Activated T-helper 1 cell treated with anti-CD3 and anti-CD28 coated beads, Interleukin-2, amount 50 U/mL, for 16 hours (primary cell): Measurements from ENCODE around the gene ADGRB2.

Experiments used
- DNase-seq, 2 donors: peaks; one replicate each; pipeline ENCODE4 v3.0.0-alpha.2; 2020; ENCODE audit warnings: low read depth in 1 of 2, low spot score in 1 of 2

The ADGRB2 gene

DNA sequence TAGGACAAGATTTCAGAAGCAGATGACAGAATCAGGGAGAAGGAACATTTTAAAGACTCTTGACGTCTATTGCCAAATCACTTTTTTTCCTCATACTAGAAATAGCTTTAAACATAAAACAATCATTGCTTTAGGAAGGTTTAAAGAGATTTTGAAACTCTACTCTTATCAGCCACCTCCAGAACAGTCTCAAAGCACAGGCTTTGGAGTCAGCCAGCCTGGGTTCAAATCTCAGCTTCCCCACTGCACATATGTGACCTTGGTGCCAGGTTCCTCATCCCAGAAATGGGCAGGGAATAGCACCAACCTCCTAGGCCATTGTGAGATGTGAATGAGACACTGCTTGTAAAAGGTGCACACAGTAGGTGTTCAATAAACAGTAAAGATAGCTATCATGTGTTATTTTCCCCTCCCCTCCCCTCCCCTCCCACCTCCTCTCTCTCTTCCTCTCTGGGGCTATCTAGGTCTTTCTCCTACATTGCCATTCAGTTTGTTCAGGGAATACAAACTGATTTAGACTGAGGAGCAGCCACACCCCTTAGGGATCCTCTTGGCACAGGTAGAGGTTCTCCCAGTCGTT, 31.0 kb upstream of the ADGRB2 start:
- DNase-seq, result no peak

DNA sequence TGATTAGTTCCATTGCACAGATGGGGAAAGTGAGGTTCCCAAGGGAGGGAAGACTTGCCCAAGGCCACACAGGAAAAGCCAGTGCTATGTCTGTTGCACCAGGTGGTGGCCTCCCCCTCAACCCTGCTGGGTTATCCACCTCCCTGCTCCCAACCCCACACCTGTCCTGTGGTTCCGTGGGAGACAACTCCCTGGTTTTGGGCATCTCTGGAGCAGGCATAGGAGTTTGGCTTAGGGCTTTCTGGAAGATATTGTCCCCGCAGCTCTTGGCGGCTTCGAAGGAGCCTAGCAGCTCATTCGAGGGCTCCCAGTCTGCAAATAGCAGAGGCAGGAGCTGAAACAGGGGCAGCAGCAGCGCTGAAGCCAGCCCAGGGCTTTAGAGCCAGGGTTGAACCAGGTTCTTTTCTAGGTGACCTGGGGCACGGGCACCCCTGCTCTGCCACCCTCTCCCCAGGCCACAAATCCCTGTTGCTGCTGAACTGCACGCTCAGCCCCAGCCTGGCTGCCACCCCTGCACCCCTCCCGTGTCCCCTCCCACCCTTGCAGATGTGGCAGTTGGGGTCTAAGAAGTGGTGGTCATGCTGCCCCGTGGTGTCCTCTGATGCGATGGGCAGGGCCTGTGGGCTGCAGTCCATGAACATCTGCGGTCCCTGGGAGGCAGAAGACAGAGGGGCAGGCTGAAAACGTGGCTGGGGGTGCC, 29.6 kb upstream of the ADGRB2 start:
- no peak for DNase-seq

DNA sequence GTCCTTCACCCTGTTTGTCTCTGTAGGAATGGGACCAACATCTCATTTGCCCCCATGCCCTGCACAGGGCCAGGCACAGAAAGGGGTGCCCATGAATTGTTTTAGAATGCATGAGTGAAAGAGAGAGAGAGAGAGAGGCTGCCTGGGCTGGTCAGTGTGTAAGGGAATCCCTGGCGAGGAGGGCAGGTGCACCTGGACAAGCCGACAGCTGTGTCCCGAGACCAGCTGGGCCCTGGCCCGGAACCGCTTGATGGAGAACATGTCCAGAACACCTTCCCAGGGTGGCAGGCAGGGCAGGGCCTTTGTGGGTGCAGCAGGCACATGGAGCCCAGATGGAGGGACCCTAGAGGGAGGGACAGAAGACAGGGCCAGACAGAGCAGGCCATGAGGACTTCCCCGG, 28.9 kb upstream of the ADGRB2 start:
- DNase-seq, result no peak

DNA sequence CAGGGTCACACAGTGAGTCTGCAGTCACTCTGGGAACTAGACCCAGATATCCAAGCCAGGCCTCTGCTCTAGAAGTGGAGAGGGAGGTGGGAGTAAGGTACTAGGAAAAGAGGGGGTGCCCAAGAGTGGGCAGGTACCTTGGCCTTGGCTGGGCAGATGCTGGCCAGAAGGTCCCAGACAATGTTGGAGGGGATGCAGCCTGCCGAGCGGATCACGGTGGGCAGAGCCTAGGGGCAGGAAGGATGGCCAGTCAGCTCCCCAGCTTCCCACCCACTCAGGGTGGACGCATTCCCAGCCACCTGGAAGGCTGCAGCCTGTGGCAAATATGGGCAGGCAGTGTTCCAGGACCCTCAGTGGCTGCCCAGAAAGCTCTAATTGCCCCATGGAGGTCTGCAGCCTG, 28.4 kb upstream of the ADGRB2 start:
- DNase-seq, result no peak

DNA sequence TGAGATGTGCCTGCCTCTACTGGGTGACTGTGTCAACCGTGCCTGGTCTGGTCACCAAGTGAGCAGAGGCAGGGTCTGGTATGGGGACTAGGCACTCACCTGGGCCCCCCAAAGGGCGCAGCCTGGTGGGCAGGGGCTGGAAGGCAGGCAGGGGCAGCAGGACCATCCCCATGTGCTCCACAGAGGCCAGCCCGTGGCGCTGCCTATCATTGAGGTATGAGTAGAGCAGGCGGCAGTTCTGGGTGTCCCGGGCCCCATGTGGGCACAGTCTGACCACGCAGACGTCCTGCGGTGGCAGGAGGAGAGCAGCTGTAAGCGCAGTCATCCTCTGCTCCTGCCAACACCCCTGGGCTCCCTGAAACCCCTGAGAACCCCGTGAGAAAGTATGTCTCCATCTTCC, 28.0 kb upstream of the ADGRB2 start:
- no peak for DNase-seq

DNA sequence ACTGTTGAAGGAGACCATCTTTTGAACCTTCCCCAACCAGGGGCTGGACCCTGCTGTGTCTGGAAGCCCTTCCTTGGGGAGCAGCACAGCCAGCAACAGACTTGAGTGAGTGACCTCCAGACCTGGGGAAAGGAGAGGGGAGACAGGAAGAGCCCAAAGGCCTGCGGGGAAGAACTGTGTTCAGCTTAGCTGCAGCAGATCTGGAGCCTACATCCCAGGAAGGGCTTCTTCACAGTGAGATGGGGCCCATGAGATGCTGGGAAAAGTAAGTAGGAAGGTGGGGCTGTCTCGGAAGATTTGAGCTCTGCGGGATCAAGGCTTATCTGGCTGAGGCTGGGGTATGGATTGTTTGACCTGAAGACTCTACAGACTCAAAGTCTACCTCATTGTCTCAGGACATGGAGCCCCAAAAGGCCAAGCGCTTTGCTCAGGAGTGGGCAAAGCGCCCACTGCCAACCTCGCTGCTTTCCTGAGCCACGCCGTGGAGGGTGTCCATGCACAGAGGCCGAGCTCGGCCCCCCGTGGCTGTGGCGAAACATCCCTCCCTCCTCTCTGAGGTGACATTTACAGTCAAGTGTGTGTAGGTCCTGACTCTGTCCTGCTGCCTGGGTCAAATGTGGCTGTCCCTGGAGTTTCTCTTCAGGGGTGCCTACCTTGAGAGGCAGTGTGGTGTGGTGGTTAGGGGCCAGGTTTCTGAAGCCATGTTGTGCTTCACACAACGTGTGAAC, 27.2 kb upstream of the ADGRB2 start:
- no peak for DNase-seq

DNA sequence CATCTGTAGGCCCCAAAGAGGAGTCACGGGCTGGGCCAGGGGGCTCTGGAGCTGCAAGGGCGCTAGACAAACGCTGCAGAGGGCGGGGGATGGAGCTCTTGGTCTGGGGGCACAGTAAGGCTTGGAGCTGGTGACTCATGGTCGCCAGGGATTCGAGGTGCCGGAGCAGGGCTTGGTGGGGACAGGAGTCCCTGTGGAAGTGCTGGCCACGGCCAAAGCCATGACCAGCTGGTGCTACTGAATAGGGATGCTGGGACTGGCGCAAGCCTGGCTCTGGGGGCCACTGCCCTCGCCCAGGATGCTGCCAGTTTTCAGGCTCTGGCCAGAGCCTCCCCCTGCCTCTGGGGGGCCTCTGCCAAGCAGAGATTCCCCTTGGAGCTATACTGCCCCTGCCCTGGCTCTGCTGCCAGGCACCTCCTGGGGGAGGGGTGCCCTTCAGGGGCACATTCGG, 26.5 kb upstream of the ADGRB2 start:
- no peak for DNase-seq

DNA sequence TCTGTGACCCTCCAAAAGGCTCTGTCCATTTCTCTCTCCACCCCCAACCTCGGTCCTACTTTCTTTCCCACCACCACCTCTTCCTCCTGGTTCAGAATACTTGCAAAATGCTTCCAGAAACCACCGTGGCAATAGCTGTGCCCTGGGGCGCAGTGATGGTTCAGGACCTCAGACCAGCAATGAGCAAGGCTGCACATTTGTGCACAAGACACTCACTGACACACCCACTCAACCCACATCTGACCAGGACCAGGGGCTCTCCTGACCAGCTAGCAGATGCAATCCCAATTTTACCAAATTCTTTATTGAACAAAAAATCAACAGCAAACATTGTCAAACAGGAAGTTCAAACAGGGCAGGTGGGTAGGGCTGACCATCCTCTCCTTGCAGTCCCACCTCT, 26.0 kb upstream of the ADGRB2 start:
- DNase-seq, result no peak

DNA sequence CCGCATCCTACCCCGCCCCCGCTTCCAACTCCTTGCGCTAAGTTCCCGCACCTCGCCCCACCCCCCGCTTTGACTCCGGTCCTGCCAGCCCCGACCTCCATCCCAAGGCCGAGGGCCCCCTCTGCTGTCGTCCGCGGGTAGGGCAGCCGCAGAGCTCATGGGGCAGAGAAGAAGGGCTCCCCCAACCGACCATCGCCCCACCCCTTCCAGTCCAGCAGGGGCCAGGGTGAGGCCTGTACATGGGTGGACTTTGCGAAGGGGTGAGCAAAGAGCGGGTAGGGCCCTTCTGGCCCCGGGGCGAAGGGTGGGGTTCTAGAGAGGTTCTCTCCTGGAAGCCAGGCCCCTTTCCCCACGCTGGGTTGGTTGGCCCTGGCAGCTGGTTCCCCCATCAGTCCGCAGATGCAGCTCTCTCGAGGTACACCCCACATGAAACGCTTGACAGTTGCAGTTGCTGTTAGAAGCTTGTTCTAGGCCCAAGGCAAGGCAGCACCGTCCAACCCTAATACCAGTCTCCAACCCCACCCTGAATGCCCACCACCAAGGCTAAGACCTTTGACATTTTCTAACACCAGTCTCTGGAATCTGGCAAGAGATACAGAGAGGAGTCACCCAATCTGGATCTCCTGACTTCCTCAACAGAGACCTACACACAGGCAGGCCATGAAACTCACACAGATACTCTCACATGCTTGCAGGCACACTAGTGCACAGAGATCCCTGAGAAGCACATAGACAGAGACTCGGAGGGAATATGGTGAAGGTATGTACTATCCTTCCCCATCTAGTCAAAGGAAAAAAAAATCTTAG, 25.3 kb upstream of the ADGRB2 start:
- DNase-seq, result peak; percentile 88 to 94

DNA sequence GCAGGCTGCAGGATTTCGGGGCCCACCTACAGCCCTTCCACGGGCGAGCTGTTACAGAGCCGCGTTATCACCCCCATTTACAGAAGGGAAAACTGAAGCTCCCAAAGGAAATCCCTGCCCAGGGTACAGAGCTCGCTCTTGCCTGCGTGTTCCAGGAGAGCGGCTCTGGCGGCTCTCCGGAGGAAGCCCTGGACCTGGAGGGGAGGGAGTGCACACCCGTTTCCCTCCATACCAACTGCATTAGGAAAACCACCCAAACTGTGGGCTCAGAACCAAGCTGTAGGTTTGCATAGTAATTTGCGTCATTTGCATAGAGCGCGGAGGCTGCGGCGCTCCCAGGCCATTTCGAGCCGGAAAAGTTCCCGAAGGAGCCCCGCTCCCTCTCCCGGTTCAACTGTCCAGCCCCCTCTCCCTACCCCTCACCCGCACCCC, 24.7 kb upstream of the ADGRB2 start:
- DNase-seq, result no peak

DNA sequence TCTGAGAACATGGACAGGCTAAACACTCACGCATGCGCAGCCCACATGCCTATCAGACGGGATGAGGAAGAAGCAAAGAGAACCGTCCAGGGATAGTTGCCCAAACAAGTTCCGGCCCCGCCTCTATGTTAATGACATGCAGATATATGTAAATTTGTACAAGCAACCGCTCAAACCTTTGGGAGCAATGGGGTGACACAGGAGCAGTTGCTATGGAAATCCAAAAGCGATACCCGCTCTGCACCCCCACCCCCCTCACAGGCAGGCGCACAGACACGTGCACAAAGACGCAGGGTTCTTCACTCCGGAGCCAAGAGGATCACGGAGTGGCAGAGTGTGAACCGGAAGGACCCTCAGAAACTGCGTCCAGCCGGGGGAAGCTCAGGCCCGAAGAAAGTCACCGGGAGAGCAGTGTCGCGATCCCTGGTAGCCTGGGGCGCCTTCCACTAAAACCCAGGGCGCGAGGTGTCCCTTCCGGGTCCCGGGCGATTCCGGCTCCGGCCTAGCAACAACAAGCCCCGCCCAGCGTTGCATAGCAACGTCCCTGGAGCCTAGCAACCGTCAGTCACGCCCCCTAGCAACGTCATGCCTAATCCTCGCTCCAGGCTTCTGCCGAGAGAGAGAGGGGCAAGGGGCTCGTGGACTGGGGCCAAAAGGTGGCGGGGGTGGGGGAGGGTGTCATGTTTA, 24.1 kb upstream of the ADGRB2 start:
- DNase-seq, result peak; percentile 73 to 81

DNA sequence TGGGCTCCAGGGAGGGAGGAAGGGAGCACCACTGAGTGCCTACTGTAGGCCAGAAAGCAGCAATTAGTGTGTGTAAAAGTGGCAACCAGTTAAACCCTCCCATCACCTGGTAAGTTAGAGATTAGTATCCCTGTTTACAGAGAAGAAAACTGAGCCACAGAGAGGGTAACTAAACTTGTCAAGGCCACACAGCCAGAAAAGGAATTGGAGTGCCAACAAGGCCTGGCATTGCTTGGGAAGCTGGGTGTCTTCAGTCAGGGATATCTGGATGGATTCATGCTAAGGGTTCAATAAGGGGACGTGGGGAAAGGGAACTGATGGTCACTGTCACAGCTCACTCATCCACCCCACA, 23.6 kb upstream of the ADGRB2 start:
- DNase-seq, result no peak

DNA sequence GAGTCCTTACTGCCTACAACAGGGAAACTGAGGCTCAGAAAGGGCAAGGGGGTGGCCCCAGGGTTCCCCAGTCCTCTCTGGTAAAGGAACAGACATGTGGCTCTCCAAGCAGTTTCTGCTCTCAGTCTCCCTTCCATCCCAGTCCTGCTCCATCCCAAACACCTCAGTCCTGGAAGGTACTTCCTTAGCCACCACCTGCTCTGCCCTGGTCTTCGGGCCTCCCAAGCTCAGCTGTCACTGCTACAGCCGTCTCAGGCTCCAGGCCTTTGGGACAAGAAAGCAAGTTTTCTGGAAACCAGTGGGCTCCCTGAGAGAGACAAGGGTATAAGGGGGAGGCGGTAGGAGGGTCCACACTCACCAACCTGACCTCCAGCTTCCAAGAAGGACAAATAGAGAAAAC, 23.1 kb upstream of the ADGRB2 start:
- peak in 1 of 2 donors; percentile 0 for DNase-seq

DNA sequence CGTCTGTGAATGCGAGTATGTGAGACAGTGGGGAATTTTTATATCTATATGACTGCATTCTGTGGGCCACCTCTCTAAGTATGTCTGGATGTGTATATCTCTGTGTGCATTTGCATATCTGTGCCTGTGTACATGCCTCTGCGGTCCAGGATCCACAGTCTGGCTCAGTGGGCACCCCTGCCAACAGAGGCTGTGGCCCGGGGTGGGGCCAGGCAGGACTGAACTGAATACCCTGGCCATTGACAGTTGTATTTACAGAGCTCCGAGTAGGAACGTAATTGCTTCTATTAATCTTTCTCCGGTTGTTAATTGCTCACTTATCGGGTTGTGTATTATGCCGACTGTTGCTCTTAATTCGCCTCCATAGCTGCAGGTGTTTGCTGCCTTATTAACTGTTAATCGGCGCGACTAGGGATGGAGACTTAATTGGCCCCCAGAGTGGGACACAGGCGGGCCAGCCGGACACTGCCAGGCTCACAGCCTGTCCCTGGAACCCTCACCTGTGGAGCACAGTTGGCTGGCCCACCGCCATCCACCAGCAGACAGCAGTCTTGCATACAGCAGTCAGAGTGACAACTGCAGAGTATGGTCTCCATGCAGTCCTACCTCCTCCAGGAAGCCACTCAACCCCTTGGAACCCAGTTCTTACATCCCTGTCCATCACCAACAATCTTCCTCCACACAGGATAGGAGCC, 22.4 kb upstream of the ADGRB2 start:
- DNase-seq, result peak in 1 of 2 donors; percentile 1

DNA sequence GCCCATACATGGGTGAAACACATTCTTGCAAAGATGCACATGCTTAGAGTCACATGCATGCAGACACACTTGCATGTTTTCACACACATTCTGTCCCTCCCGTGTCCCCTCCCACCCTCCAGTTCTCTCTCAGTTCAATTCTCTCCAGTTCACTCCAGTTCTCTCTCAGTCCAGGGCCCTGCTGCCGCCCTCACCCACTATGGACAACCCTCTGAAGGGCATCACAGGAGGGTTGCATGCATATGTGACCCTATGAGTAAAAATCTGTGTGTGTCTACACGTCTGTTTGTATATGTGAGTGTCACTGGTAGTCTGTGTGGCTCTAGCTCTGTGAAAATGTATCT, 21.8 kb upstream of the ADGRB2 start:
- no peak for DNase-seq

DNA sequence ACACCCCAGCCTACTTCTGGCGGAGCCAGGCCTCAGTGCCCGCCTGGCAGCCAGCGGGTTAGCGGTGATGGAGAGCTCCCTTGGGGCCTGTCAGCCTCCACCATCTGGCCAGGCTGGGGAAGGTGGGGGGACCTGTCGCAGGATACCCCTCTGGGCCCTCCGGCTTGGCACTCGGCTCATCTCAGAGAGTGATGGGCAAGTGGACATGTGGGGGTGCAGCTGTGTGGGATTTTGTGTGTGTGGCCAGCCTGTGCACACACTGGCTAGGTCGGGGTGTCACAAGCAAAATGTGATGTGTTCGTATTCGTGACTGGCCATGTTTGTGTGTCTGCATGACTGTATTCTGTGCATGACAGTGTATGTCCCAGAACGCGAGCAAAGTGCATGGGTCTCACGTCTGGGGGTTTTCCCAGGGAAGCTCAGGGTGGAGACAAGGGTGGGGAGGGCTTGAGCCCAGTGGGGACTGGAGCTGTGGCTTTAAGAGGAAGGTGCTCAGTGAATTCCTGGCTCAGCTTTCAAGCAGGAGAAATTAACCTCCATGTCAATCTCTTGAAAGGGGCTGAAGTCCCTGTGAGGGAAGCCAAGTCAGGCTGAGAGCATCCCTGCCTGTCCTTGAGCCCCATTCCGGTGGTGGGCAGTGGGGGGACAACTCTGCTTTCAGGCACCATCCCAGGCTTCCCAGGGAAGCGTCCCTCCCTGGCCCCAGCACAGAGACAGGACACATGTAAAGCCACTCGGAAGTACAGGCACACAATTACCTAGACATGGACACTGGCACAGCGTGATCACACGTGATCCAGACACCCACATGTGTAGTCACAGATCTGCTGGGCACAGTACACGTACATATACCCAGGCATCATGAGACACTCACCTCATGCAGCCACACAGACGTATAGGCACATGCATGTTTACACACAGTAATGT, 21.1 kb upstream of the ADGRB2 start:
- DNase-seq, result peak in 1 of 2 donors; percentile 1

DNA sequence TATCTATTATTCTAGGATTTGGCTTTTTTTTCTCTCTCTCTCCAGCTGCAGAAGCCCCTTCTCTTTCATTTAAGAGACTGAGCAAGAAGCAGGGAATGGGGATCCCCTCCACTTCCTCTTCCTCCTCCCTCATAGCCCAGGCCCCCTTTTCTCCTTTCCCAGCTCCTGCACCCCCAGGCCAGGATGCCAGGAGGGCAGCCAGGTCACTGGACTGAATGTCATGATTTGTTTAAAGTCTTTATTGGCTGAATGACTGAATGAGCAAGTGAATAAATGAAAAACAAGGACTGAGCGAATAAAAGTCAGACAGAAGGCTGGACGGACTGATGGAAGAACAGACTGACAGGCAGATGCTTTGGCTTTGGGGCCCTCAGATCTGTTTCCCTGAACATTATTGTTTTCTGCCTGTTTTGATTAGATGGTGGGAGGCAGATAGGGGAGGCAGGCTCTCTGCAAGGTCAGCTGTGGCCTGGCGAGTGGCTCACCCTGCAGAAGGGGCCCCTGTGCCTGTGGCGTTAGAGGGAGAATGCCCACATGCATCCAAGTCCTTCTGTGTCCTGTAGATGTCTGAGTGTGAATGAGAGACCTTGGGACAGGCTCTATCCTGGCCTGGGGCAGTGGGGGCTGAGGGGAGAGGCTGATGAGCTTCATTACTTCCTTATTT, 20.3 kb upstream of the ADGRB2 start:
- DNase-seq, result no peak

DNA sequence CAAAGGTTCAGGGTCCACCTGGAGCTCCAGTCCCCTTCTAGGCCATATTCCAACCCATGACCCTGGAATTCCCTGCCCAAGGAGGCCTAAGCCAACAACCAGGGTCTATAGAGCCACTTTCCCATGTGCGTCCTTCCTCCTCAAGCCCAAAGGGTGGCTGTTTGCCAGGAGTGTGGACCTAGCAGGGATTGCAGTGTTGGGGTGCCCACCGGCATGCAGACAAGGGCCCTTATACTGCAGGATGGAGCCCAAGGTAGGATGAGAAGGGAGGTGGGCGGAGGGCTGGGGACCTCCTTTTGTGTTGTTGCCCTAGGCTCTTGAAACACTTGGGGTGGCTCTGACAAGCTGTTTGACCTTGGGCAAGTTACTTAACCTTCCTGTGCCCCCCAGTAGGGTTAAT, 19.7 kb upstream of the ADGRB2 start:
- DNase-seq, result no peak
